ENCODE results near the gene KDSR. TPM values are rescaled to one million over a fixed set of nuclear protein-coding genes. Genes with fewer than 3 reads are reported as not detected.
A peak's percentile ranks its signal among the peaks of the same experiment; 100 is the strongest.

The KDSR gene
- total and polyA plus RNA-seq, 2 of the 13 experiments (the other 11 are each of a cell fraction or from before 2014, with no cell fraction given), result 10.4 to 20.9 TPM

- TF ChIP-seq ZNF790 (CRISPR knock-in tag; IDR thresholded peaks at IDR 0.05; ENCODE audit: borderline replicate concordance) (0 out of 2 replicates have a peak, but pooled peaks have one; percentile 62), ZNF678 (CRISPR knock-in tag; IDR thresholded peaks at IDR 0.05) (no peak), HMGXB3 (CRISPR knock-in tag; IDR thresholded peaks at IDR 0.05; ENCODE audit: borderline replicate concordance) (no peak), ZFP36L1 (CRISPR knock-in tag; IDR thresholded peaks at IDR 0.05) (0 out of 2 replicates have a peak, but pooled peaks have one; percentile 13), HINFP (CRISPR knock-in tag; IDR thresholded peaks at IDR 0.05; ENCODE audit: low read depth) (no peak), ZKSCAN8 (CRISPR knock-in tag; IDR thresholded peaks at IDR 0.05; ENCODE audit: borderline replicate concordance) (no peak), PHF21A (CRISPR knock-in tag; IDR thresholded peaks at IDR 0.05) (peak; percentile 21; the same call in 1 of the 2 replicates), RFXAP (CRISPR knock-in tag; IDR thresholded peaks at IDR 0.05; ENCODE audit: borderline replicate concordance) (no peak), ZNF296 (CRISPR knock-in tag; conservative IDR thresholded peaks at IDR 0.05) (no peak), ZNF207 (IDR thresholded peaks at IDR 0.05; ENCODE audit: borderline replicate concordance) (no peak), TOE1 (CRISPR knock-in tag; IDR thresholded peaks at IDR 0.05) (no peak)
These were observed 573 bp downstream of the KDSR start (continued) for GRCh38 chr18:63366213-63367052.

Measured in HepG2 (cell line).